SK-N-SH treated with all-trans-retinoic acid at 6 μM for 48 hours (cell line): ENCODE data around the gene PALD1.

ENCODE experiments used
- ATAC-seq: fragments of 200-7000 bp; cut with Tn5 transposase; 3 replicates; pipeline ENCODE4 v1.9.1; 2020; ENCODE audit warnings: mild to moderate bottlenecking, moderate library complexity
- ARNTL ChIP-seq: fragments of 450-650 bp; formaldehyde crosslinking; IDR thresholded peaks from 2 replicates; pipeline ENCODE4 v1.5.0; 2020; ENCODE audit warnings: low read depth, mild to moderate bottlenecking, moderate library complexity, borderline replicate concordance
- BACH2 ChIP-seq: fragments of 250-450 bp; sonication (Bioruptor Pico); IDR thresholded peaks from 2 replicates; pipeline ENCODE4 v1.9.0; 2021; ENCODE audit warnings: mild to moderate bottlenecking, borderline replicate concordance
- CSDC2 ChIP-seq: fragments of 250-450 bp; sonication (Bioruptor Pico); IDR thresholded peaks from 2 replicates; pipeline ENCODE4 v1.5.0; 2020; ENCODE audit warnings: mild to moderate bottlenecking, moderate library complexity
- CSRNP3 ChIP-seq: fragments of 250-450 bp; sonication (Bioruptor Pico); IDR thresholded peaks from 2 replicates; pipeline ENCODE4 v1.5.1; 2021; ENCODE audit warnings: mild to moderate bottlenecking, moderate library complexity
- ESRRG ChIP-seq: fragments of 250-450 bp; sonication (Bioruptor Pico); IDR thresholded peaks from 2 replicates; pipeline ENCODE4 v1.6.1; 2021; ENCODE audit warnings: mild to moderate bottlenecking
- GLIS3 ChIP-seq: fragments of 250-450 bp; sonication (Bioruptor Pico); IDR thresholded peaks from 2 replicates; pipeline ENCODE4 v1.5.0; 2020; ENCODE audit warnings: mild to moderate bottlenecking, moderate library complexity
- ISL1 ChIP-seq: fragments of 250-450 bp; sonication (Bioruptor Pico); IDR thresholded peaks from 2 replicates; pipeline ENCODE4 v2.1.2; 2022; ENCODE audit warnings: mild to moderate bottlenecking, moderate library complexity
- PATZ1 ChIP-seq: fragments of 250-450 bp; sonication (Bioruptor Pico); IDR thresholded peaks from 2 replicates; pipeline ENCODE4 v1.8.0; 2020; ENCODE audit warnings: mild to moderate bottlenecking, moderate library complexity, borderline replicate concordance
- PPARA ChIP-seq: fragments of 250-450 bp; sonication (Bioruptor Pico); IDR thresholded peaks from 2 replicates; pipeline ENCODE4 v1.5.0; 2020; ENCODE audit warnings: mild to moderate bottlenecking, borderline replicate concordance
- RARB ChIP-seq: fragments of 250-450 bp; sonication (Bioruptor Pico); IDR thresholded peaks from 2 replicates; pipeline ENCODE4 v1.8.0; 2021; ENCODE audit warnings: mild to moderate bottlenecking, moderate library complexity
- SNAI2 ChIP-seq: fragments of 250-450 bp; sonication (Bioruptor Pico); IDR thresholded peaks from 2 replicates; pipeline ENCODE4 v1.5.0; 2020; ENCODE audit warnings: mild to moderate bottlenecking, moderate library complexity
- TCF4 ChIP-seq: fragments of 250-450 bp; sonication (Bioruptor Pico); IDR thresholded peaks from 2 replicates; pipeline ENCODE4 v1.8.0; 2021; ENCODE audit warnings: mild to moderate bottlenecking, moderate library complexity, borderline replicate concordance
- TOX ChIP-seq: fragments of 250-450 bp; sonication (Bioruptor Pico); IDR thresholded peaks from 2 replicates; pipeline ENCODE4 v1.8.0; 2021; ENCODE audit warnings: mild to moderate bottlenecking, moderate library complexity, borderline replicate concordance
- TSHZ2 ChIP-seq: fragments of 250-450 bp; sonication (Bioruptor Pico); IDR thresholded peaks from 2 replicates; pipeline ENCODE4 v1.5.0; 2020; ENCODE audit warnings: mild to moderate bottlenecking, moderate library complexity
- ZC3H10 ChIP-seq: fragments of 250-450 bp; sonication (Bioruptor Pico); IDR thresholded peaks from 2 replicates; pipeline ENCODE4 v1.5.1; 2021; ENCODE audit warnings: mild to moderate bottlenecking, moderate library complexity
- ZFP3 ChIP-seq: fragments of 250-450 bp; sonication (Bioruptor Pico); IDR thresholded peaks from 2 replicates; pipeline ENCODE4 v1.5.0; 2020; ENCODE audit warnings: mild to moderate bottlenecking, moderate library complexity
- ZFP30 ChIP-seq: fragments of 450-650 bp; formaldehyde crosslinking; IDR thresholded peaks from 2 replicates; pipeline ENCODE4 v1.5.0; 2022; ENCODE audit warnings: mild to moderate bottlenecking, moderate library complexity
- ZNF565 ChIP-seq: fragments of 450-650 bp; formaldehyde crosslinking; conservative IDR thresholded peaks from 2 replicates; pipeline ENCODE4 v1.5.0; 2020; ENCODE audit warnings: low read depth, mild to moderate bottlenecking, moderate library complexity
- ZNF70 ChIP-seq: fragments of 450-650 bp; formaldehyde crosslinking; IDR thresholded peaks from 2 replicates; pipeline ENCODE4 v1.5.0; 2020; ENCODE audit warnings: mild to moderate bottlenecking, moderate library complexity
- ZNF8 ChIP-seq: fragments of 450-650 bp; formaldehyde crosslinking; IDR thresholded peaks from 2 replicates; pipeline ENCODE4 v1.5.0; 2020; ENCODE audit warnings: mild to moderate bottlenecking, moderate library complexity
- TF ChIP-seq, protein P1 (sequence below): fragments of 250-450 bp; sonication (Bioruptor Pico); IDR thresholded peaks from 2 replicates; pipeline ENCODE4 v1.8.0; 2021; ENCODE audit warnings: low read depth, mild to moderate bottlenecking, moderate library complexity, borderline replicate concordance

Gene PALD1

GRCh38 chr10:70500812-70501301 lies 22.3 kb downstream of the PALD1 start:
- no peak for TF ChIP-seq CSDC2 (CRISPR knock-in tag)
- TF ChIP-seq ARNTL (CRISPR knock-in tag) = no peak
- no peak for TF ChIP-seq ZNF8 (CRISPR knock-in tag)
- no peak for TF ChIP-seq ZC3H10
- TF ChIP-seq CSRNP3 (CRISPR knock-in tag) = no peak
- no peak for TF ChIP-seq RARB (CRISPR knock-in tag)
- no peak for TF ChIP-seq TCF4 (CRISPR knock-in tag)
- no peak for TF ChIP-seq ZFP30 (CRISPR knock-in tag)
- no peak for TF ChIP-seq TOX (CRISPR knock-in tag)
- no peak for TF ChIP-seq PATZ1 (CRISPR knock-in tag)
- TF ChIP-seq, protein P1, sequence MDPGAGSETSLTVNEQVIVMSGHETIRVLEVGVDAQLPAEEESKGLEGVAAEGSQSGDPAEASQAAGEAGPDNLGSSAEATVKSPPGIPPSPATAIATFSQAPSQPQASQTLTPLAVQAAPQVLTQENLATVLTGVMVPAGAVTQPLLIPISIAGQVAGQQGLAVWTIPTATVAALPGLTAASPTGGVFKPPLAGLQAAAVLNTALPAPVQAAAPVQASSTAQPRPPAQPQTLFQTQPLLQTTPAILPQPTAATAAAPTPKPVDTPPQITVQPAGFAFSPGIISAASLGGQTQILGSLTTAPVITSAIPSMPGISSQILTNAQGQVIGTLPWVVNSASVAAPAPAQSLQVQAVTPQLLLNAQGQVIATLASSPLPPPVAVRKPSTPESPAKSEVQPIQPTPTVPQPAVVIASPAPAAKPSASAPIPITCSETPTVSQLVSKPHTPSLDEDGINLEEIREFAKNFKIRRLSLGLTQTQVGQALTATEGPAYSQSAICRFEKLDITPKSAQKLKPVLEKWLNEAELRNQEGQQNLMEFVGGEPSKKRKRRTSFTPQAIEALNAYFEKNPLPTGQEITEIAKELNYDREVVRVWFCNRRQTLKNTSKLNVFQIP (CRISPR knock-in tag) = no peak
- TF ChIP-seq ISL1 (CRISPR knock-in tag) = no peak
- TF ChIP-seq PPARA (CRISPR knock-in tag) = no peak
- no peak for TF ChIP-seq ESRRG (CRISPR knock-in tag)
- no peak for TF ChIP-seq TSHZ2 (CRISPR knock-in tag)
- TF ChIP-seq ZFP3 = no peak
- TF ChIP-seq BACH2 = no peak
- no peak for TF ChIP-seq GLIS3
- TF ChIP-seq ZNF70 = no peak
- no peak for ATAC-seq

GRCh38 chr10:70502406-70502805 lies 23.8 kb downstream of the PALD1 start:
- ATAC-seq = no peak
- TF ChIP-seq ZNF565 (CRISPR knock-in tag) = no peak
- no peak for TF ChIP-seq ZNF70
- TF ChIP-seq PPARA (CRISPR knock-in tag) = no peak
- no peak for TF ChIP-seq ZNF8 (CRISPR knock-in tag)
- no peak for TF ChIP-seq TOX (CRISPR knock-in tag)
- TF ChIP-seq GLIS3 = no peak
- TF ChIP-seq TSHZ2 (CRISPR knock-in tag) = no peak
- no peak for TF ChIP-seq RARB (CRISPR knock-in tag)
- TF ChIP-seq SNAI2 = no peak
- no peak for TF ChIP-seq TCF4 (CRISPR knock-in tag)
